Measurements from ENCODE around the gene CYP2W1. TPM values are rescaled to one million over a fixed set of nuclear protein-coding genes. Genes with fewer than 3 reads are reported as not detected.

The CYP2W1 gene
- total RNA-seq, 2 donors from 2014 or later: 3.1 to 4.0 TPM

DNA sequence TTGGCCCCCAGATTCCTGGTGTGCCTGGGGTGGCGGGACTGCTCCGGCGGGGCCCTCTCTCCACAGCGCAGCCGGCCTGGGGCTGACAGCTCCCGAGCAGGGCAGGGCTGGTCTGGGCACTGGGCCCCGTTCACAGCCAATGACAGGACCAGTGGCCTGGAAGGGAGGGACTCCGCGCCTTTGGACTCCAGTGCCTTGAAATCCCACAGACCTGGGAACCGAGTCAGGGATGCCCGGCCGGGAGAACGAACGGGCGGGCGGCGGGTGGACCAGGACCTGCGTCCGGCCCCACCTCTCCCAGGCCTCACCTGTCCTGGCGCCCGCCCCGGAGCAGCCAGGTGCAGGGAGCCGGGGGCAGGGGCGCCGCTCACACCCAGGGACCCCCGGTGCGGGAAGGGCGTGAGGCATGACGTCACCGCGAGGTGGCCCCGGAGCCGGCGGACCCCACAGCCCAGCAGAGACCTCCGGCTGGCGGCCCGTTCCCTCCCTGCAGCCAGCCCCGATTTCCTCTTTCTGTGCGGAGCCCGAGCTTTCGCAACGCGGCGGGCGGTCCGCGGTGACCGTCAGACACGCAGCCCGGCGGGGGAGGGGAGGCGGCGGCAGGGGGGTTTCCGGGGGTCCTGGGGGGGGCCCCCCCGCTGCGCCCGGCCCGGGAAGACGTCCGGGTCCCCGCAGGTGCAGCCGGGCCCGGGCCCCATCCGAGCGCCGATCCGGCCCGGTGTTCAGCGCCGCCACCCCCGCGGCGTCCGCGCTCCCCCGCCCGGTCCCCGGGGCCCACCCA, 29.2 kb upstream of the CYP2W1 start:
- intact Hi-C loops (cut with DNase I): no loop called here
- TF ChIP-seq, protein P1, sequence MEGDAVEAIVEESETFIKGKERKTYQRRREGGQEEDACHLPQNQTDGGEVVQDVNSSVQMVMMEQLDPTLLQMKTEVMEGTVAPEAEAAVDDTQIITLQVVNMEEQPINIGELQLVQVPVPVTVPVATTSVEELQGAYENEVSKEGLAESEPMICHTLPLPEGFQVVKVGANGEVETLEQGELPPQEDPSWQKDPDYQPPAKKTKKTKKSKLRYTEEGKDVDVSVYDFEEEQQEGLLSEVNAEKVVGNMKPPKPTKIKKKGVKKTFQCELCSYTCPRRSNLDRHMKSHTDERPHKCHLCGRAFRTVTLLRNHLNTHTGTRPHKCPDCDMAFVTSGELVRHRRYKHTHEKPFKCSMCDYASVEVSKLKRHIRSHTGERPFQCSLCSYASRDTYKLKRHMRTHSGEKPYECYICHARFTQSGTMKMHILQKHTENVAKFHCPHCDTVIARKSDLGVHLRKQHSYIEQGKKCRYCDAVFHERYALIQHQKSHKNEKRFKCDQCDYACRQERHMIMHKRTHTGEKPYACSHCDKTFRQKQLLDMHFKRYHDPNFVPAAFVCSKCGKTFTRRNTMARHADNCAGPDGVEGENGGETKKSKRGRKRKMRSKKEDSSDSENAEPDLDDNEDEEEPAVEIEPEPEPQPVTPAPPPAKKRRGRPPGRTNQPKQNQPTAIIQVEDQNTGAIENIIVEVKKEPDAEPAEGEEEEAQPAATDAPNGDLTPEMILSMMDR (IDR thresholded peaks at IDR 0.05): peak in 1 of 4 experiments; percentile 9
- TF ChIP-seq POLR2A (IDR thresholded peaks at IDR 0.05): peak; percentile 21
- TF ChIP-seq POLR2AphosphoS5 (IDR thresholded peaks at IDR 0.05): no peak
- H3K4me3 ChIP-seq: peak overlapping the region; percentile 40 to 44
- no peak overlapping the region for H3K27ac ChIP-seq
- H3K4me1 ChIP-seq (replicated peaks): peaks cover 8% of the 10 kb centered on the region
- H3K27me3 ChIP-seq (replicated peaks; ENCODE audit: insufficient read depth): no peaks in the 10 kb centered on the region
- peak; percentile 55 for DNase-seq (ENCODE audit: low spot score)
- no peaks in the 10 kb centered on the region for H3K36me3 ChIP-seq
- 1% methylated on average over 31 of the region's 78 CpGs for WGBS
- no peaks in the 10 kb centered on the region for H3K9me3 ChIP-seq

DNA sequence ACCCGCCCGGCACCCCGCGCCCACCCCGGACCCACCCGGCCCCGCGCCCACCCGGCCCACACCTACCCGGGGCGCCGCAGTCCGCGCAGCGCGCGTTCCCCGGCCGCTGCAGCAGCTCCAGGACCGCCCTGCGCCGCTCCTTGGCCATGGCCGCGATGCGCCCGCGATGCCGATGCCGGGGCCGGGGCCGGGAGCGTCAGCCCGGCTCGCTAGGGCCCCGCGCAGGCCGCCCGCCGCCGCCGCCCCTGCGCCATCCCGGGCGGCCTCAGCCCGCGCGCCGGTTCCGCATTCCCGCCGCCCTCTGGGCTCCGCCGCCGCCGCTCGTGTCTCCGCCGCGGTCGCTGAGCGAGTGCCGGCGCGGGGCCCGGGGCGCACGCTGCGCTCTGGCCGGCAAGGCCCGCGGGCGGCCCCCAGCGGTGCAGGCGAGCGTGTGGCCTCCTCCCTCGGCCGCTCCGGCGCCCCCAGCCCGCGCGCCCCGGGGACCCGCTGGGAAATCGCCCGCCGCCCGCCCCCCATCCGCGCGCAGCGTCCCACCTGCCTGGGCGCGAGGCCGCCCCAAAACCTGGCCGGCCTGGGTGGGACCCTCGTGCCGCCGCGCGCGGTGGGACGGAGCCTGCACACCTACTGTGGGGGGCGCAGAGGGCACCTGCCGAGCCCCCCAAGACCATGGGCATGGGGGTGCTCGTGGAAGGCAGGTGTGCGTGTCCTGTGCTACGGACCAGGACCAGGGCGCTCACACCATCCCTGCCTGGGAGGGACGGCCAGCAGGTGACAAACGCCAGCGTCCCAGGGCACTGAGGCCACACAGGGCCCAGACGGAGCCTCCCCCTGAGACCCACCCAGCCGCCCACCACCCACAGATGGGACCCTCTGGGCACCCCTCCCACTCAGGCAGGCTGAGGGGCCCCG, 28.4 kb upstream of the CYP2W1 start, which contains the start of gene ADAP1:
ADAP1 (minus strand) TSS at position 351 of the 909 bp plus-strand sequence; CDS start at position 148, 203 bp downstream.
- Histone ChIP-seq H3K36me3 (no peaks in the 10 kb centered on the region), H3K27me3 (replicated peaks; ENCODE audit: insufficient read depth) (no peaks in the 10 kb centered on the region), H3K27ac (no peak within 1 kb of the TSS), H3K4me3 (peak within 1 kb of the TSS; percentile 40 to 44), H3K9me3 (no peaks in the 10 kb centered on the region), H3K4me1 (replicated peaks) (peaks cover 8% of the 10 kb centered on the region)
- 8% methylated on average over 84 of the region's 115 CpGs for WGBS
- TF ChIP-seq, protein P1 (IDR thresholded peaks at IDR 0.05): peak in 1 of 4 experiments; percentile 57
- TF ChIP-seq POLR2AphosphoS5 (IDR thresholded peaks at IDR 0.05): no peak
- DNase-seq (ENCODE audit: low spot score): no peak
- intact Hi-C loops (cut with DNase I): no loop called here

DNA sequence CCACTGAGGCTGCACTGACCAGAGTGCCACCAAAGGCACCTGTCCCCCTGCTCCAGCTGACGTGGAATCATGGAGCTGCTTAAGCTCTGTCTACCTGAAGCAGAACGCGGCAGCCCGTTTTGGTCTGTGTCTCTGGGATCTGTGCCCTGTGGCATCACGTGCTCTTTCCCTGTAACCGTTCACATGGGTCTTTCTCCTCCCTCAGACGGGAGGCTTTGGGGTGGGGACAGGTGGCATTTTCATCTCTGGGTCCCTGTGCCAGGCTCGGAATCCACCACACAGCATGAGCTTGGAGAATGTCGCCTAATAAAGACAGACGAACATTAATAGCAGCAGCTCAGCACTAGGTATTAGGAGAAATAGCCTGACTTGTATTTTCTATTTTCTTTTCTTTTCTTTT, 26.9 kb upstream of the CYP2W1 start:
- TF ChIP-seq POLR2AphosphoS5 (IDR thresholded peaks at IDR 0.05): no peak
- TF ChIP-seq, protein P1 (IDR thresholded peaks at IDR 0.05): no peak
- no peak for TF ChIP-seq POLR2A (IDR thresholded peaks at IDR 0.05)
- Histone ChIP-seq H3K27me3 (replicated peaks; ENCODE audit: insufficient read depth) (no peaks in the 10 kb centered on the region), H3K27ac (no peak overlapping the region), H3K36me3 (no peaks in the 10 kb centered on the region), H3K9me3 (no peaks in the 10 kb centered on the region), H3K4me3 (no peak overlapping the region), H3K4me1 (replicated peaks) (peaks cover 8% of the 10 kb centered on the region)
- intact Hi-C loops (cut with DNase I): no loop called here
- WGBS: 63% methylated on average over 10 of the region's 10 CpGs
- no peak for DNase-seq (ENCODE audit: low spot score)

DNA sequence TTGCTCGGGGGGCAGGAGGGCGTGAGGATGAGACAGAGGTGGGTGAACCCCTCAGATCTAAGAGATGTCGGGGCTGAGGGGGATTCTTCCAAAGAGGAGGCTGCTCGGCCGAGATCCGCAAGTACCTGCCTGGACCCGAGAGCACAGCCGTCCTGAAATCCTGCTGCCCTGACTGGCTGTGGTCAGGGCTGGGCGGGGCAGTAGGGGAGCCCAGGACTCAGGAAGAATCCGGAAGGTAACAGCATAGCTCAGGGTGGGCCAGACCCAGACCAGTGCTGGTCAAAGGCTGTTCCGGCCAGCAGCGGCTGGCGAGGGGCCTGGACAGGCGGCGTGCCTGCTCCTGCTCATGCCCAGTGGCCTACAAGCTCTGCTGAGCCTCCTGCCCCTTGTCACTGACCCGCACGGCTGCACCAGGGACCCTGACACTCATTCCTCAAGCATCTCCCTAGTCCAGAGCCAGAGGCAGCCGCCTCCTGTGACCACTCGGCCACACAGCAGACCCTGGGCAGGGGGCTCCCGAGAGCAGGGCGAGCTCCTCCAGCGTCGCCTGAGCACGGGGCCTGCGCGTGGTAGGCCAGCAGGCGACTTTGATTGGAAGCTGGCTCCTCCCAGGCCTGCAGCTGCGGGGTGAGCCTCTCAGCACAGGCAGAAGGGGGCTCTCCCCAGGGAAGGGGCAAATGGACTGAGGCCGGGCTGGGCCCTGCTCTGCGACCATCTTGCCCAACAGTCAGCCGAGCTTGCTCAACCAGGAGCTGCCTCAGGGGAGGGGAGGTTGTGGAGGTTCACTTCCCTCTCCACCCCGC, 25.4 kb upstream of the CYP2W1 start:
- TF ChIP-seq POLR2A (IDR thresholded peaks at IDR 0.05) (no peak), POLR2AphosphoS5 (IDR thresholded peaks at IDR 0.05) (no peak)
- TF ChIP-seq, protein P1 (IDR thresholded peaks at IDR 0.05): no peak
- intact Hi-C loops (cut with DNase I): no loop called here

More for the DNA sequence above, 25.4 kb upstream of the CYP2W1 start:
- Histone ChIP-seq H3K9me3 (no peaks in the 10 kb centered on the region), H3K36me3 (no peaks in the 10 kb centered on the region), H3K4me1 (replicated peaks) (peaks cover 8% of the 10 kb centered on the region), H3K27ac (no peak overlapping the region), H3K4me3 (no peak overlapping the region), H3K27me3 (replicated peaks; ENCODE audit: insufficient read depth) (no peaks in the 10 kb centered on the region)
- DNase-seq (ENCODE audit: low spot score): no peak
- WGBS: 68% methylated on average over 31 of the region's 32 CpGs

Data from prostate gland (tissue), 2 donors.